Fibroblast of lung (primary cell): ENCODE results near the gene ATP10A. TPM values are rescaled to one million over a fixed set of nuclear protein-coding genes. Genes with fewer than 3 reads are reported as not detected.

ENCODE experiments used
- DNase-seq, 2 donors: peaks; one replicate each; pipeline versions ENCODE4 v3.0.0 to v3.0.0-alpha.2; 2010; ENCODE audit warnings: low read depth in 2 of 2
- H2AFZ ChIP-seq: 2 replicates; pipeline ENCODE4 v1.5.1; 2012; ENCODE audit warnings: low read length, control low read depth, inconsistent platforms
- H3K27ac ChIP-seq: 2 replicates; pipeline ENCODE4 v1.5.1; 2011; ENCODE audit warnings: low read length, control low read depth; ENCODE audit not compliant: insufficient read depth
- H3K27me3 ChIP-seq: 2 replicates; pipeline ENCODE4 v1.5.1; 2011; ENCODE audit warnings: mild to moderate bottlenecking, low read length; ENCODE audit not compliant: control insufficient read depth, insufficient read depth
- H3K36me3 ChIP-seq: 2 replicates; pipeline ENCODE4 v1.5.1; 2011; ENCODE audit warnings: low read length; ENCODE audit not compliant: control insufficient read depth, insufficient read depth
- H3K4me1 ChIP-seq: 2 replicates; pipeline ENCODE4 v1.5.1; 2011; ENCODE audit warnings: low read length; ENCODE audit not compliant: control insufficient read depth, insufficient read depth; ENCODE audit errors: extremely low read depth
- H3K4me2 ChIP-seq: 2 replicates; pipeline ENCODE4 v1.5.1; 2011; ENCODE audit warnings: low read length, control low read depth; ENCODE audit not compliant: insufficient read depth; ENCODE audit errors: extremely low read depth
- H3K4me3 ChIP-seq, 4 experiments: fragments of 200-600 bp in 1 of 4; sonication (generic) in 1 of 4; replicated peaks in 1 of 4; 2 replicates each; pipeline ENCODE4 v1.5.1; 2011 to 2016; ENCODE audit warnings: low read length in 4 of 4, low read depth in 3 of 4, mild to moderate bottlenecking in 3 of 4, control low read depth in 2 of 4, inconsistent platforms in 1 of 4, mixed read lengths in 1 of 4; ENCODE audit not compliant: insufficient read depth in 1 of 4; ENCODE audit errors: control extremely low read depth in 1 of 4
- H3K79me2 ChIP-seq: 2 replicates; pipeline ENCODE4 v1.5.1; 2012; ENCODE audit warnings: mild to moderate bottlenecking, low read length, inconsistent platforms; ENCODE audit not compliant: control insufficient read depth, insufficient read depth
- H3K9ac ChIP-seq: 2 replicates; pipeline ENCODE4 v1.5.1; 2011; ENCODE audit warnings: mild to moderate bottlenecking, low read length, control low read depth; ENCODE audit not compliant: insufficient read depth
- H3K9me3 ChIP-seq: 2 replicates; pipeline ENCODE4 v1.5.1; 2012; ENCODE audit warnings: low read depth, low read length; ENCODE audit not compliant: control insufficient read depth, insufficient read depth
- H4K20me1 ChIP-seq: 2 replicates; pipeline ENCODE4 v1.5.1; 2011; ENCODE audit warnings: low read length; ENCODE audit not compliant: control insufficient read depth, insufficient read depth; ENCODE audit errors: extremely low read depth
- EZH2 ChIP-seq: IDR thresholded peaks from 2 replicates; pipeline ENCODE4 v1.5.1; 2012; ENCODE audit warnings: low read length, control low read depth, mild to moderate bottlenecking; ENCODE audit errors: missing control alignments
- polyA plus RNA-seq, 2 donors: library from polyadenylated mRNA; depleted of rRNA in 1 of 2; stranded (reverse) in 1 of 2; unstranded in 1 of 2; fragments of >200 nt; gene quantifications; 2 replicates each; pipeline ENCODE4 v1.2.1, GENCODE V29; 2011 to 2012; ENCODE audit warnings: missing spikeins in 1 of 2
- total RNA-seq: library from RNA; depleted of rRNA; stranded (reverse); fragments of >200 nt; gene quantifications from 2 replicates; pipeline ENCODE4 v1.2.1, GENCODE V29; 2014
- TF ChIP-seq, protein P1 (sequence below), 2 donors: IDR thresholded peaks in 1 of 2; conservative IDR thresholded peaks in 1 of 2; 1 replicate in 1 of 2; 2 replicates in 1 of 2; pipeline ENCODE4 v1.5.1; 2011 to 2012; ENCODE audit warnings: low read length in 2 of 2, control low read depth in 1 of 2, inconsistent platforms in 1 of 2, low read depth in 1 of 2, mild to moderate bottlenecking in 1 of 2

The ATP10A gene
- total and polyA plus RNA-seq, 2 donors (not counting 1 experiment from before 2014, with no cell fraction given), result 12.7 to 13.8 TPM

DNA sequence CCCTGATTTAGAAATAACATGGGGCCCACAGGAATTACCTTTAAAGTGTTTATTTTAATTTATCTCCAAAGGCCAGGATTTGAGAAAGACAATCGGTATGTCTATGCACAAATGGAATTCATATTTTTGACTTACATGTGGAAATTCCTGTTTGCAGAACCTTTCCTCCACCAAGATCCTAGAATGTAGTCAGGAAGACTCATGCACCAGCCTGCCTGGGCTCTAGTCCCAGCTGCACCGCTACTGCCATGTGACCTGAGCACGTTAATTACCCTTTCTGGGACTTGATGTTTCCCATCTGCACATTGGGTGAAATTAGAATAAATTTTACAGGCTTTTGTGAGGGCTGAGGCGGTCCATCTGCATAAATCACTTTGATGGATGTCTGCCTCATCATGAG is 194.2 kb downstream of the ATP10A start:
- no peaks in the 10 kb centered on the region for H3K9me3 ChIP-seq
- H3K27ac ChIP-seq, result no peak overlapping the region
- no peak for TF ChIP-seq EZH2
- TF ChIP-seq, protein P1, sequence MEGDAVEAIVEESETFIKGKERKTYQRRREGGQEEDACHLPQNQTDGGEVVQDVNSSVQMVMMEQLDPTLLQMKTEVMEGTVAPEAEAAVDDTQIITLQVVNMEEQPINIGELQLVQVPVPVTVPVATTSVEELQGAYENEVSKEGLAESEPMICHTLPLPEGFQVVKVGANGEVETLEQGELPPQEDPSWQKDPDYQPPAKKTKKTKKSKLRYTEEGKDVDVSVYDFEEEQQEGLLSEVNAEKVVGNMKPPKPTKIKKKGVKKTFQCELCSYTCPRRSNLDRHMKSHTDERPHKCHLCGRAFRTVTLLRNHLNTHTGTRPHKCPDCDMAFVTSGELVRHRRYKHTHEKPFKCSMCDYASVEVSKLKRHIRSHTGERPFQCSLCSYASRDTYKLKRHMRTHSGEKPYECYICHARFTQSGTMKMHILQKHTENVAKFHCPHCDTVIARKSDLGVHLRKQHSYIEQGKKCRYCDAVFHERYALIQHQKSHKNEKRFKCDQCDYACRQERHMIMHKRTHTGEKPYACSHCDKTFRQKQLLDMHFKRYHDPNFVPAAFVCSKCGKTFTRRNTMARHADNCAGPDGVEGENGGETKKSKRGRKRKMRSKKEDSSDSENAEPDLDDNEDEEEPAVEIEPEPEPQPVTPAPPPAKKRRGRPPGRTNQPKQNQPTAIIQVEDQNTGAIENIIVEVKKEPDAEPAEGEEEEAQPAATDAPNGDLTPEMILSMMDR (conservative IDR thresholded peaks at IDR 0.05 in 1 of 2, IDR thresholded peaks at IDR 0.05 in 1 of 2; ENCODE audit: low read depth in 1 of 2, low read length in 2 of 2), result no peak
- no peaks in the 10 kb centered on the region for H3K36me3 ChIP-seq
- no peak overlapping the region for H2AFZ ChIP-seq
- no peaks in the 10 kb centered on the region for H3K79me2 ChIP-seq
- H4K20me1 ChIP-seq, result no peaks in the 10 kb centered on the region
- no peak overlapping the region for H3K4me2 ChIP-seq
- no peak overlapping the region for H3K4me3 ChIP-seq
- H3K27me3 ChIP-seq, result no peaks in the 10 kb centered on the region
- H3K4me1 ChIP-seq, result no peaks in the 10 kb centered on the region
- DNase-seq, result no peak
- H3K9ac ChIP-seq, result no peak overlapping the region

DNA sequence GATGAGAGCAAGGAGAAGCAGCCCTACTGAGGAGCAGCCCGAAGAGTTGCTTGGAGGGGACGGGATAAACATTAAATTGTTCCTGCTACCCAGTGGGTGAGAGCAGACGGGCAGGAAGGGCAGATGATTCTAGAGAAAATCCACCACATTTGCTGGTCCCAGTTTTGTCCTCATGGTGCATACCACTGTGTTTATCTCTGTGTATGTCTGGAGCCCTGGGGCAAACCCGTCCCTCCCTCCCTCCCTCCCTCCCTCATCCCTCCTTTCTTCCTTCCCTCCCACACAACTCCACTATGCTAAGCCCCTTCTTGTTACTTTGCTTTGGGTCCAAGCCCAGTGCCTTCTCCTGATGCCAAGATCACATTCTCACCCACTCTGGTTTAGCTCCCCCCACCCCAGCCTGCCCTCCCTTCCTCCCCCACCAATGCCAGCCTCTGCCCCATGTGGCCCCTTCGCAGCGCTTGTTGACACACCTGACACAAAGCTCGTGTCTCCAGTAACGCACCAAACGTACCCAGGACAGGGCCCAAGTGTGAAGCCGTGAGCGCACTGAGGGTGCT is 194.8 kb downstream of the ATP10A start:
- Histone ChIP-seq H3K4me3 (no peak overlapping the region), H4K20me1 (no peaks in the 10 kb centered on the region), H3K27ac (no peak overlapping the region), H3K4me1 (no peaks in the 10 kb centered on the region), H3K36me3 (no peaks in the 10 kb centered on the region), H3K4me2 (no peak overlapping the region), H3K9me3 (no peaks in the 10 kb centered on the region), H3K9ac (no peak overlapping the region), H3K27me3 (no peaks in the 10 kb centered on the region), H2AFZ (no peak overlapping the region), H3K79me2 (no peaks in the 10 kb centered on the region)
- no peak for DNase-seq
- no peak for TF ChIP-seq EZH2
- TF ChIP-seq, protein P1 (conservative IDR thresholded peaks at IDR 0.05 in 1 of 2, IDR thresholded peaks at IDR 0.05 in 1 of 2; ENCODE audit: low read depth in 1 of 2, low read length in 2 of 2), result no peak

DNA sequence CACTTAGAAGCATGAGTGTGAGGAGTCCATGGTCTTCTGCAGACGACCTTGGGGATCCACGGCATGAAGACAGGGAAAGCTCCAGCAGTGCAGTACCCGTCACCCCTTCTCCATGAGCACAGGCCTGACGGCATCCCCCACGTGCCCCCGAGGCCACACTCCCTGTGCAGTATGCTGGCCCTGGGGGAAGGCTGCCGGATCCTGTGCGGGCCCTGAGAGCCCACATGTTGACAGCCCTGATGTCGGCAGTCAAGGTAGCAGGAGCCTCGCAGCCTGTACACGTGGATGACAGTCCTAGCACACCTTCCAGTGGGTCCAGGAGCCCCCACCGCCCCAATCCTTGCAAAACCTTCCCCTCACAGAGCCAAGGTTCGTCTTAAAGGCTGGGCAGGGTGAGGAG is 195.3 kb downstream of the ATP10A start:
- DNase-seq, result no peak
- no peak for TF ChIP-seq EZH2
- TF ChIP-seq, protein P1 (conservative IDR thresholded peaks at IDR 0.05 in 1 of 2, IDR thresholded peaks at IDR 0.05 in 1 of 2; ENCODE audit: low read depth in 1 of 2, low read length in 2 of 2), result no peak
- Histone ChIP-seq H3K9me3 (no peaks in the 10 kb centered on the region), H3K4me3 (no peak overlapping the region), H3K27me3 (no peaks in the 10 kb centered on the region), H4K20me1 (no peaks in the 10 kb centered on the region), H2AFZ (no peak overlapping the region), H3K4me1 (no peaks in the 10 kb centered on the region), H3K9ac (no peak overlapping the region), H3K36me3 (no peaks in the 10 kb centered on the region), H3K4me2 (no peak overlapping the region), H3K27ac (no peak overlapping the region), H3K79me2 (no peaks in the 10 kb centered on the region)
